T-cell (primary cell): ENCODE results near the gene VPS29. TPM values are rescaled to one million over a fixed set of nuclear protein-coding genes. Genes with fewer than 3 reads are reported as not detected.
A peak's percentile ranks its signal among the peaks of the same experiment; 100 is the strongest.
"Not testable (repeated sequence)": the region's sequence is repeated elsewhere in the genome, so short reads cannot be mapped to it uniquely, and the experiment has no call there.

Source experiments
- ATAC-seq, 4 experiments: fragments of 200-7000 bp in 3 of 4; fragments of 150-1000 bp in 1 of 4; cut with Tn5 transposase; replicated peaks in 1 of 4; 1 replicate in 3 of 4; 2 replicates in 1 of 4; pipeline ENCODE4 v1.10.0; 2021; ENCODE audit warnings: moderate library complexity in 3 of 4, mild to moderate bottlenecking in 2 of 4, moderate number of reproducible peaks in 1 of 4
- CTCF ChIA-PET, 2 donors: fragments of 300-600 bp; sonication (Branson Sonifier 250); formaldehyde crosslinking; loops; one replicate each; lab custom pipeline; 2022; ENCODE audit warnings: antibody characterized with exemption in 2 of 2; lab: Charles Lee
- POLR2A ChIA-PET, 2 donors: fragments of 300-600 bp; sonication (Branson Sonifier 250); formaldehyde crosslinking; loops; one replicate each; lab custom pipeline; 2022; ENCODE audit warnings: antibody characterized with exemption in 2 of 2; lab: Charles Lee
- DNase-seq, 35 experiments: peaks; one replicate each; pipeline versions ENCODE4 v3.0.0 to v3.0.0-alpha.2; 2013 to 2023
- H3K27ac ChIP-seq: one replicate; pipeline ENCODE4 v1.5.1; 2013; ENCODE audit warnings: low read length
- H3K27me3 ChIP-seq, 2 experiments: replicated peaks in 1 of 2; 1 replicate in 1 of 2; 2 replicates in 1 of 2; pipeline versions ENCODE4 v1.6.1 to v1.7.0; 2013; ENCODE audit warnings: low read length in 1 of 2, mixed read lengths in 1 of 2; ENCODE audit not compliant: control insufficient read depth in 2 of 2, insufficient read depth in 2 of 2; ENCODE audit errors: extremely low read depth in 1 of 2
- H3K36me3 ChIP-seq, 2 donors: 1 replicate in 1 of 2; 2 replicates in 1 of 2; pipeline versions ENCODE4 v1.6.1 to v1.7.0; 2013; ENCODE audit warnings: low read length in 1 of 2; ENCODE audit not compliant: control insufficient read depth in 2 of 2, insufficient read depth in 1 of 2; ENCODE audit errors: extremely low read depth in 1 of 2
- H3K4me1 ChIP-seq, 2 experiments: 1 replicate in 1 of 2; 2 replicates in 1 of 2; pipeline versions ENCODE4 v1.6.1 to v1.7.0; 2013; ENCODE audit warnings: low read length in 2 of 2, mixed read lengths in 1 of 2; ENCODE audit not compliant: insufficient read depth in 2 of 2, control insufficient read depth in 1 of 2; ENCODE audit errors: extremely low read depth in 1 of 2
- H3K4me3 ChIP-seq, 2 donors: 1 replicate in 1 of 2; 2 replicates in 1 of 2; pipeline versions ENCODE4 v1.5.1 to v1.7.0; 2013; ENCODE audit warnings: mild to moderate bottlenecking in 2 of 2, low read length in 1 of 2, moderate library complexity in 1 of 2; ENCODE audit not compliant: control insufficient read depth in 1 of 2; ENCODE audit errors: extremely low read depth in 1 of 2
- H3K9me3 ChIP-seq: 2 replicates; pipeline ENCODE4 v1.7.0; 2013
- H3K27ac Mint-ChIP-seq, 2 donors: one replicate each; pipeline ENCODE4 v1.8.0; 2020 to 2021; ENCODE audit warnings: mild to moderate bottlenecking in 2 of 2, mixed read lengths in 2 of 2
- H3K27me3 Mint-ChIP-seq, 2 donors: one replicate each; pipeline ENCODE4 v1.8.0; 2021 to 2022; ENCODE audit warnings: mixed read lengths in 2 of 2
- H3K36me3 Mint-ChIP-seq: one replicate; pipeline ENCODE4 v1.8.0; 2021; ENCODE audit warnings: mixed read lengths
- H3K4me1 Mint-ChIP-seq, 3 donors: one replicate each; pipeline ENCODE4 v1.8.0; 2020 to 2022; ENCODE audit warnings: mixed read lengths in 3 of 3, mild to moderate bottlenecking in 1 of 3
- H3K4me3 Mint-ChIP-seq, 3 donors: one replicate each; pipeline ENCODE4 v1.8.0; 2020 to 2022; ENCODE audit warnings: mild to moderate bottlenecking in 3 of 3, mixed read lengths in 3 of 3, moderate library complexity in 3 of 3
- H3K9me3 Mint-ChIP-seq, 3 donors: one replicate each; pipeline ENCODE4 v1.8.0; 2020 to 2022; ENCODE audit warnings: mixed read lengths in 3 of 3
- WGBS: methylation state at CpG from one replicate; pipeline ENCODE4 v1.1.5; 2013; ENCODE audit warnings: missing lambda C conversion rate; ENCODE audit not compliant: insufficient coverage; 5-methylcytosine and 5-hydroxymethylcytosine counted together
- total RNA-seq, 35 experiments: library from RNA in 6 of 35; stranded (reverse) in 6 of 35; fragments of 120-200 nt in 1 of 35; gene quantifications; one replicate each; pipeline versions ENCODE4 v1.2.1 to v1.2.4 and lab custom pipeline; 2013 to 2026

Gene VPS29
- total RNA-seq, 5 donors from 2014 or later (not counting 1 experiment from before 2014, with no cell fraction given) = 79.0 to 109 (median 95.4) TPM

- Histone ChIP-seq H3K27me3 (no peaks in the 10 kb centered on the region), H3K9me3 (no peaks in the 10 kb centered on the region), H3K36me3 (peaks cover 2 to 46% of the 10 kb centered on the region in 2 donors), H3K4me3 (no peak overlapping the region), H3K27ac (no peak overlapping the region), H3K4me1 (peaks cover 0 to 4% of the 10 kb centered on the region in 2 experiments)
- CTCF ChIA-PET = interaction anchor here in 1 of 2 donors (0.5 kb wide), 1 partner anchor 59 kb away, joined by 5 read pairs; no protein-coding TSS in a partner anchor
- H3K27ac Mint-ChIP-seq = peak overlapping the region in 1 of 2 donors; percentile 44
- 50% methylated on average over 1 of the region's 3 CpGs for WGBS
- no peak for DNase-seq
- H3K4me1 Mint-ChIP-seq = peaks cover 33 to 50% (median 39%) of the 10 kb centered on the region in 3 donors
- no peaks in the 10 kb centered on the region for H3K27me3 Mint-ChIP-seq
- H3K9me3 Mint-ChIP-seq = no peaks in the 10 kb centered on the region
- peaks cover 46% of the 10 kb centered on the region for H3K36me3 Mint-ChIP-seq
- POLR2A ChIA-PET = no interaction called here
- no peak for ATAC-seq
- no peak overlapping the region for H3K4me3 Mint-ChIP-seq
These were observed 44.4 kb upstream of the VPS29 start for GRCh38 chr12:110546339-110546738.

DNA sequence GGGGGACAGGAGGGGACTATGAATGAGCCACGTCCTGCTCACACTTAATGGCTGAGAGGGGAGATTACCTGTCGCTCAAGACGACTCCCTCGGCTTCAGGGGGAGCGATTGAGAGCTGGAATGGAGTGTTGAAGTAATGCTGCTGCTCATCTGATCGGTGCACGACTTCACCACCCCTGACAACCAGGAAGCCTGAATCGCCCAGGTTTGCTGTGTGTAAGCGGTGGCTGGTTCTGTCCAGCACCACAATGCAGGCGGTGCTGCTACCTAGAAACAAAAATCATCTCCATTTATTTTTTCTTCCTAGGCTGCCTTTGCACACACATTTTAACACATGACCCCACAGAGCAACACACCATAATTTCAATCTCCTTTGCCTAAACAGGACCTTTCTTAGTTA lies 43.9 kb upstream of the VPS29 start:
- H3K9me3 ChIP-seq = no peaks in the 10 kb centered on the region
- Mint-ChIP-seq H3K4me3 (no peak overlapping the region), H3K27me3 (no peaks in the 10 kb centered on the region), H3K36me3 (peaks cover 44% of the 10 kb centered on the region), H3K4me1 (peaks cover 33 to 49% (median 38%) of the 10 kb centered on the region in 3 donors), H3K9me3 (no peaks in the 10 kb centered on the region), H3K27ac (no peak overlapping the region)
- no peaks in the 10 kb centered on the region for H3K27me3 ChIP-seq
- H3K36me3 ChIP-seq = peaks cover 2 to 42% of the 10 kb centered on the region in 2 donors
- 96% methylated on average over 5 of the region's 10 CpGs for WGBS
- no peak for DNase-seq
- H3K27ac ChIP-seq = no peak overlapping the region
- ATAC-seq = no peak
- no peak overlapping the region for H3K4me3 ChIP-seq
- POLR2A ChIA-PET = no interaction called here
- H3K4me1 ChIP-seq = peaks cover 0 to 4% of the 10 kb centered on the region in 2 experiments
- CTCF ChIA-PET = no interaction called here

- POLR2A ChIA-PET, H3K27me3 Mint-ChIP-seq, DNase-seq, H3K4me1 ChIP-seq, H3K4me3 Mint-ChIP-seq, H3K9me3 Mint-ChIP-seq, H3K27ac ChIP-seq, H3K9me3 ChIP-seq, ATAC-seq, H3K27ac Mint-ChIP-seq, H3K27me3 ChIP-seq, CTCF ChIA-PET, H3K4me3 ChIP-seq: not testable (repeated sequence)
- H3K36me3 ChIP-seq = peaks cover 2 to 41% of the 10 kb centered on the region in 2 donors
- WGBS = no CpG with 5 or more reads among the region's 4 CpGs
- H3K36me3 Mint-ChIP-seq = peaks cover 40% of the 10 kb centered on the region
- peaks cover 33 to 46% (median 37%) of the 10 kb centered on the region in 3 donors for H3K4me1 Mint-ChIP-seq
These were observed 43.3 kb upstream of the VPS29 start for GRCh38 chr12:110545259-110545658.

DNA sequence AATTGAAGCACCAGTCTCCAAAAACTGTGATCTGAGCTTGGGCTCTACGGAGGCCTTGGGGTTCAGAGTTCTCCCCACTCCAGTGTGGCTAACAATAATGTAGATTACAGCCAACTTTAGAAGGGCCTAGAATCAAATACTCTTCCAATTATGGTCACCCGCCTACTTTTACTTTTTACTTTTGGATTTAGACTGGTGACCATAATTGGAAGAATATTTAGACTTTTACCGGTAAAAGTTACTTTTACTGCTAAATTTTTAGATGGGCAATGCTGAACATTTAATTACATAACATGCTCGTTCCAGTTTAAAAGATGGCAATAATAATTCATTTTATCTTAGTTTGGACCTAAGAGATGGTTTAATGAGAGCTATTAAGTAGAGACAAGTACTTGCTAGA lies 42.1 kb upstream of the VPS29 start:
- peaks cover 42% of the 10 kb centered on the region for H3K36me3 Mint-ChIP-seq
- Histone ChIP-seq H3K27me3 (no peaks in the 10 kb centered on the region), H3K4me1 (peaks cover 0 to 4% of the 10 kb centered on the region in 2 experiments), H3K4me3 (no peak overlapping the region), H3K36me3 (peaks cover 2 to 48% of the 10 kb centered on the region in 2 donors), H3K27ac (no peak overlapping the region), H3K9me3 (no peaks in the 10 kb centered on the region)
- no peak overlapping the region for H3K4me3 Mint-ChIP-seq
- DNase-seq (no peak), ATAC-seq (no peak)
- no peak overlapping the region for H3K27ac Mint-ChIP-seq
- peaks cover 32 to 40% (median 33%) of the 10 kb centered on the region in 3 donors for H3K4me1 Mint-ChIP-seq
- 100% methylated on average over 1 of the region's 4 CpGs for WGBS
- ChIA-PET POLR2A (interaction anchor here in 1 of 2 donors (0.6 kb wide), 2 partner anchors 47 to 57 kb away, joined by 3 read pairs; no protein-coding TSS in a partner anchor), CTCF (interaction anchor here in 1 of 2 donors (0.7 to 1.7 kb wide), 3 partner anchors 57 to 201 kb away, joined by 3 to 7 read pairs (median 7); no protein-coding TSS in a partner anchor)
- H3K9me3 Mint-ChIP-seq = no peaks in the 10 kb centered on the region
- no peaks in the 10 kb centered on the region for H3K27me3 Mint-ChIP-seq

DNA sequence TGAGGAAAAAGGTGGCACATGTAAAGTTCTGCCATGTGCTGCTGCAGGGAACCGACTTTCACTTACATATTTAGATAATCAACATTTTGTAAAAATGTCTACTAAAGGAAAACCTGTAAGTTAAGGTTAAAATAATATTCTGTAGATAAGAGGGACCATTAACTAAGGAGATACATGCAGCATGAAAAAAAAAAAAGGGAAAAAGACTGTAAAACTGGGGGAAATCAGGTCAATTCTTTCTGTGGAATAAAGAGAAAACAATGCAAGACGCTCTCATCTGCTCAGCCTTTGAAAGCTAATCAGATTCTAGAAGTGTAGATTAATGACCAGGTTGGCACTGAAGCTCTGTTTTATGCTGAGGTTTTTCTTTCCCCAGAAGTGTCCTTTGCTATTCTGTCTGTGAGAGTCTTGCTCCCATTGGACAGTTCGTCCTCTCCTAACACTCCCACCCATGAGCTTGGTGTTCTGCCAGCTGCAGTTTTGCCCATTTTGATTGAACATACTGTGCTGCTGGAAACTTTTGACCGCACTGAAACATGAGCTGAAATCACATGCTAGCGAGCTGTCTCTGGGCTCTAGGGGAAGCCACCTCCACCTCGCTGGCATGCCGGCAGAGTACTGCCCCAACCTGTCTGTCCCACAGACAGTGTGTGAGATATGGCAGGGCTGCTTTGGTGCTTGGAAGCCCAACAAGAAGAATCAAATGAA lies 41.5 kb upstream of the VPS29 start:
- no peaks in the 10 kb centered on the region for H3K27me3 Mint-ChIP-seq
- peaks cover 2 to 52% of the 10 kb centered on the region in 2 donors for H3K36me3 ChIP-seq
- H3K4me3 Mint-ChIP-seq = no peak overlapping the region
- DNase-seq = no peak
- no peak overlapping the region for H3K27ac ChIP-seq
- H3K36me3 Mint-ChIP-seq = peaks cover 42% of the 10 kb centered on the region
- H3K4me1 ChIP-seq = peaks cover 0 to 4% of the 10 kb centered on the region in 2 experiments
- peak overlapping the region; percentile 33 to 41 for H3K27ac Mint-ChIP-seq
- H3K9me3 Mint-ChIP-seq = no peaks in the 10 kb centered on the region
- no peak for ATAC-seq
- 90% methylated on average over 5 of the region's 7 CpGs for WGBS
- H3K9me3 ChIP-seq = no peaks in the 10 kb centered on the region
- H3K4me1 Mint-ChIP-seq = peaks cover 29 to 35% (median 31%) of the 10 kb centered on the region in 3 donors
- no peaks in the 10 kb centered on the region for H3K27me3 ChIP-seq
- no peak overlapping the region for H3K4me3 ChIP-seq
- POLR2A ChIA-PET = interaction anchor here in 1 of 2 donors (0.6 kb wide), 2 partner anchors 47 to 57 kb away, joined by 3 read pairs; no protein-coding TSS in a partner anchor
- CTCF ChIA-PET = interaction anchor here in 1 of 2 donors (0.7 to 1.7 kb wide), 3 partner anchors 58 to 202 kb away, joined by 3 to 7 read pairs (median 7); no protein-coding TSS in a partner anchor

- Mint-ChIP-seq H3K36me3 (peaks cover 41% of the 10 kb centered on the region), H3K9me3 (no peaks in the 10 kb centered on the region), H3K4me1 (peaks cover 7 to 16% (median 13%) of the 10 kb centered on the region in 3 donors), H3K27me3 (no peaks in the 10 kb centered on the region), H3K4me3 (no peak overlapping the region), H3K27ac (no peak overlapping the region)
- no peak for ATAC-seq
- Histone ChIP-seq H3K4me3 (no peak overlapping the region), H3K4me1 (peaks cover 0 to 4% of the 10 kb centered on the region in 2 experiments), H3K27me3 (no peaks in the 10 kb centered on the region), H3K9me3 (no peaks in the 10 kb centered on the region), H3K36me3 (peaks cover 9 to 64% of the 10 kb centered on the region in 2 donors), H3K27ac (no peak overlapping the region)
- POLR2A ChIA-PET = interaction anchor here (0.6 kb wide), 2 partner anchors 8 to 73 kb away, joined by 3 to 8 read pairs; no protein-coding TSS in a partner anchor
- 93% methylated on average over 5 of the region's 8 CpGs for WGBS
- CTCF ChIA-PET = interaction anchor here (0.6 to 1.0 kb wide), 4 partner anchors 9 to 348 kb away, joined by 3 to 6 read pairs (median 3); no protein-coding TSS in a partner anchor
- no peak for DNase-seq
These were observed 38.1 kb upstream of the VPS29 start for GRCh38 chr12:110540048-110540447.
